PC-3 (cell line): ENCODE measurements around the gene DMRT3. TPM values are rescaled to one million over a fixed set of nuclear protein-coding genes. Genes with fewer than 3 reads are reported as not detected.
"Not testable (repeated sequence)": the region's sequence is repeated elsewhere in the genome, so short reads cannot be mapped to it uniquely, and the experiment has no call there.

Source experiments
- ATAC-seq: fragments of 200-7000 bp; cut with Tn5 transposase; 2 replicates; pipeline ENCODE4 v1.9.1; 2020; ENCODE audit warnings: mild to moderate bottlenecking, moderate library complexity
- BruUV-seq: library from RNA; stranded (reverse); fragments of 400-500 nt; replicated peaks from 2 replicates; lab custom pipeline; 2021; lab: Mats Ljungman, UMichigan
- CTCF ChIA-PET: fragments of 300-600 bp; sonication (Branson Sonifier 250); formaldehyde crosslinking; loops from one replicate; lab custom pipeline; 2022; ENCODE audit warnings: antibody characterized with exemption; lab: Charles Lee
- POLR2A ChIA-PET: fragments of 300-600 bp; sonication (Branson Sonifier 250); formaldehyde crosslinking; loops from one replicate; lab custom pipeline; 2022; ENCODE audit warnings: antibody characterized with exemption; ENCODE audit not compliant: unreplicated experiment; lab: Charles Lee
- DNase-seq: peaks from one replicate; pipeline ENCODE4 v3.0.0-alpha.2; 2015
- H2AFZ ChIP-seq: fragments of 300-600 bp; sonication (generic); 2 replicates; pipeline ENCODE4 v1.6.0; 2016; ENCODE audit warnings: antibody characterized with exemption, low read length
- H3F3A ChIP-seq: fragments of 300-600 bp; sonication (generic); one replicate; pipeline ENCODE4 v1.6.0; 2017; ENCODE audit warnings: antibody characterized with exemption, low read length, control low read depth, mild to moderate bottlenecking; ENCODE audit not compliant: unreplicated experiment
- H3K27ac ChIP-seq: fragments of 300-600 bp; sonication (generic); 2 replicates; pipeline ENCODE4 v1.5.1; 2016; ENCODE audit warnings: mild to moderate bottlenecking, low read length
- H3K27me3 ChIP-seq: fragments of 300-600 bp; sonication (generic); 2 replicates; pipeline ENCODE4 v1.6.1; 2016; ENCODE audit warnings: low read length, mixed read lengths
- H3K36me3 ChIP-seq: fragments of 300-600 bp; sonication (generic); 2 replicates; pipeline ENCODE4 v1.6.1; 2016; ENCODE audit warnings: low read depth, mixed run types, low read length, mixed read lengths
- H3K4me1 ChIP-seq: fragments of 300-600 bp; sonication (generic); 2 replicates; pipeline ENCODE4 v1.5.1; 2016; ENCODE audit warnings: low read length; ENCODE audit not compliant: insufficient read depth
- H3K4me2 ChIP-seq: fragments of 300-600 bp; sonication (generic); 2 replicates; pipeline ENCODE4 v1.6.0; 2016; ENCODE audit warnings: low read length
- H3K4me3 ChIP-seq: fragments of 300-600 bp; sonication (generic); 2 replicates; pipeline ENCODE4 v1.5.1; 2016; ENCODE audit warnings: mild to moderate bottlenecking, low read length, mixed read lengths
- H3K79me2 ChIP-seq: fragments of 300-600 bp; sonication (generic); 2 replicates; pipeline ENCODE4 v1.6.1; 2017; ENCODE audit warnings: low read length, mixed read lengths
- H3K9ac ChIP-seq: fragments of 300-600 bp; sonication (generic); 2 replicates; pipeline ENCODE4 v1.6.0; 2016; ENCODE audit warnings: mild to moderate bottlenecking, low read length
- H3K9me2 ChIP-seq: fragments of 300-600 bp; sonication (generic); replicated peaks from 2 replicates; pipeline ENCODE4 v1.6.1; 2016; ENCODE audit warnings: mixed run types, low read length, mixed read lengths
- H3K9me3 ChIP-seq: fragments of 300-600 bp; sonication (generic); 2 replicates; pipeline ENCODE4 v1.6.1; 2016; ENCODE audit warnings: low read length, mixed read lengths
- H4K20me1 ChIP-seq: fragments of 300-600 bp; sonication (generic); 2 replicates; pipeline ENCODE4 v1.6.1; 2016; ENCODE audit warnings: low read length, mixed read lengths
- EZH2 ChIP-seq: fragments of 300-600 bp; sonication (generic); IDR thresholded peaks from one replicate; pipeline ENCODE4 v1.6.1; 2017; ENCODE audit warnings: antibody characterized with exemption, mild to moderate bottlenecking, low read length; ENCODE audit not compliant: unreplicated experiment
- EZH2phosphoT487 ChIP-seq: fragments of 300-600 bp; sonication (generic); IDR thresholded peaks from 2 replicates; pipeline ENCODE4 v1.6.1; 2018; ENCODE audit warnings: mild to moderate bottlenecking, antibody characterized with exemption, low read length, borderline replicate concordance
- intact Hi-C: fragments of 100-400 bp; cut with micrococcal nuclease; formaldehyde crosslinking; loops from 2 replicates; pipeline ENCODE4 v1.9.0; 2023
- total RNA-seq: library from RNA; depleted of rRNA; stranded (reverse); fragments of >200 nt; gene quantifications from 2 replicates; pipeline ENCODE4 v1.2.3, GENCODE V29; 2014
- TF ChIP-seq, protein P1 (sequence below): fragments of 300-600 bp; sonication (generic); conservative IDR thresholded peaks from 2 replicates; pipeline ENCODE4 v1.5.1; 2017; ENCODE audit warnings: antibody characterized with exemption, low read depth, mild to moderate bottlenecking, low read length

Gene DMRT3
- total RNA-seq, 1 experiment from 2014 or later, result not detected

DNA sequence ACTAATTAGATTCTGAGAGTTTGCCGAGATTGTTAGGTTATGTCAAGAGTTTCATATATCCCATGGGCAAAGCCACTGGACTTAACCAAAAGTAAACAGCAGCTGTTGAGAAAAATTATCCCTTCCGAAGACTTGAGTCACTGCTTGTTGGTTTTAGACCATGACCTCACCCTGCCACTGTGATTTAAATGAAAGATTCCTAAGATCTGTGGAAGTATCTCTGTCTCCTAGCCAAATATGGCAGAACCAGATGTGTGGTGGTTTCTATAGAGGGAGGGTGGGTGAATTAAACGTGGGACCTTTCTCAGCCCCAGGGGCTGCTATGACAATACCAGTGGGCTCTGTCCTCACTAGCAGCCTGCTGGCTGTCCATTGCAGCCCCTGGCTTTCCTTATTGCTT, 19.3 kb downstream of the DMRT3 start:
- ChIA-PET POLR2A (no interaction called here), CTCF (no interaction called here)
- BruUV-seq, result no TSS peak
- H3K4me1 ChIP-seq, result peaks cover 18% of the 10 kb centered on the region
- H3K79me2 ChIP-seq, result no peaks in the 10 kb centered on the region
- 0 out of 2 replicates have a peak overlapping the region, but pooled peaks have one; percentile 12 for H3K4me3 ChIP-seq
- H3K4me2 ChIP-seq, result peak overlapping the region; percentile 72
- H3K27me3 ChIP-seq, result no peaks in the 10 kb centered on the region
- no peaks in the 10 kb centered on the region for H3K36me3 ChIP-seq
- H3K9ac ChIP-seq, result peak overlapping the region; percentile 28; the same call in 1 of the 2 replicates
- peak overlapping the region; percentile 82 for H3K27ac ChIP-seq
- H2AFZ ChIP-seq, result no peak overlapping the region
- peak; percentile 92 for ATAC-seq
- no peaks in the 10 kb centered on the region for H4K20me1 ChIP-seq
- TF ChIP-seq EZH2 (no peak), EZH2phosphoT487 (no peak)
- TF ChIP-seq, protein P1, sequence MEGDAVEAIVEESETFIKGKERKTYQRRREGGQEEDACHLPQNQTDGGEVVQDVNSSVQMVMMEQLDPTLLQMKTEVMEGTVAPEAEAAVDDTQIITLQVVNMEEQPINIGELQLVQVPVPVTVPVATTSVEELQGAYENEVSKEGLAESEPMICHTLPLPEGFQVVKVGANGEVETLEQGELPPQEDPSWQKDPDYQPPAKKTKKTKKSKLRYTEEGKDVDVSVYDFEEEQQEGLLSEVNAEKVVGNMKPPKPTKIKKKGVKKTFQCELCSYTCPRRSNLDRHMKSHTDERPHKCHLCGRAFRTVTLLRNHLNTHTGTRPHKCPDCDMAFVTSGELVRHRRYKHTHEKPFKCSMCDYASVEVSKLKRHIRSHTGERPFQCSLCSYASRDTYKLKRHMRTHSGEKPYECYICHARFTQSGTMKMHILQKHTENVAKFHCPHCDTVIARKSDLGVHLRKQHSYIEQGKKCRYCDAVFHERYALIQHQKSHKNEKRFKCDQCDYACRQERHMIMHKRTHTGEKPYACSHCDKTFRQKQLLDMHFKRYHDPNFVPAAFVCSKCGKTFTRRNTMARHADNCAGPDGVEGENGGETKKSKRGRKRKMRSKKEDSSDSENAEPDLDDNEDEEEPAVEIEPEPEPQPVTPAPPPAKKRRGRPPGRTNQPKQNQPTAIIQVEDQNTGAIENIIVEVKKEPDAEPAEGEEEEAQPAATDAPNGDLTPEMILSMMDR, result no peak
- intact Hi-C loops, result no loop called here
- no peaks in the 10 kb centered on the region for H3K9me3 ChIP-seq
- H3F3A ChIP-seq, result peaks cover 4% of the 10 kb centered on the region
- peak; percentile 79 for DNase-seq
- no peaks in the 10 kb centered on the region for H3K9me2 ChIP-seq

GRCh38 chr9:998299-999110, 22.1 kb downstream of the DMRT3 start:
- H3K27me3 ChIP-seq, result not testable (repeated sequence)

More at GRCh38 chr9:998299-999110, 22.1 kb downstream of the DMRT3 start:
- H3F3A ChIP-seq, ATAC-seq, H2AFZ ChIP-seq, H3K27ac ChIP-seq, POLR2A ChIA-PET, H4K20me1 ChIP-seq, H3K36me3 ChIP-seq, H3K9me2 ChIP-seq, H3K9ac ChIP-seq, CTCF ChIA-PET, H3K4me3 ChIP-seq, DNase-seq, intact Hi-C loops, BruUV-seq, H3K79me2 ChIP-seq, H3K4me2 ChIP-seq, H3K9me3 ChIP-seq: not testable (repeated sequence)
- H3K4me1 ChIP-seq, result peaks cover 18% of the 10 kb centered on the region
- TF ChIP-seq, protein P1, result peak; percentile 64
